COLO829 (cell line): ENCODE data around the gene PDE4DIP.
"Not testable (repeated sequence)": the region's sequence is repeated elsewhere in the genome, so short reads cannot be mapped to it uniquely, and the experiment has no call there.

Experiments used
- DNase-seq: peaks from one replicate; pipeline ENCODE4 v3.0.0; 2012; ENCODE audit warnings: low spot score

Gene PDE4DIP

DNA sequence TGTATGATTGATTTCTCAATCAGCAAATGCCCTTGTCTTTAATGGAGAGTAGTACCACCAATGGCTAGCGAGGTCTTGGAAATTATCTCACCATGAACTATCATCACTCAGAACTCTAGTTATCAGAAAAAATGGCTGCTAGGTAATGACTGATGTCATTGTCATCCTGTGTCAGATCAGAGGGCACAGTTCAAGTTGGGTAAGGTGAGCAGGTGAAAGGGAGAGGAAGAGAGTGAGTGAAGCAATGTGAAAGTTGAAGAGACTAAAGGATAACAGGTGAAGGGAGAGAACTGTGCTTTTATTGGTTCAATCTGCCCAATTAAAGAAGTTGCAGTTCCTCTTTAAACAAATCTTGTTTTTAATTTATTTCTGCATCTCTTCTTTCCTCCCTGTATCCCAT lies 76.8 kb downstream of the PDE4DIP start:
- not testable (repeated sequence) for DNase-seq

DNA sequence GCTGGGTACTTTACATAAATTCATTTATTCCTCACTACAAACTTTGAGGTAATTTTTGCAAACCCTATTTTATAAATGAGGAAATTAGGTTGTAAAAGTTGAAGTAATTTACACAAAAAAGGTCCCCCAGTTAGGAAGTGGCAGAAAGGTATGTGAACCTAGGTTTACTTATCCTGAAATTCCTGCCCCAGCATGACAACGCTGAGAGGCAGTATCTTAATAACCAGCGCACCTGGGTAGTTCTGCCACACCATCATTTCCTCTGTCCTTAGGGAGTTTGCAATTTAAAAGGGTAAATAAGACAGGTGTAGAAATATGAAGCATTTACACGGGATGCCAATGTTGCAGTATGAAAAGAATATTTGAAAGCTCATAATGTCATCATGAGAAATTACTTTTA lies 79.6 kb downstream of the PDE4DIP start:
- not testable (repeated sequence) for DNase-seq

DNA sequence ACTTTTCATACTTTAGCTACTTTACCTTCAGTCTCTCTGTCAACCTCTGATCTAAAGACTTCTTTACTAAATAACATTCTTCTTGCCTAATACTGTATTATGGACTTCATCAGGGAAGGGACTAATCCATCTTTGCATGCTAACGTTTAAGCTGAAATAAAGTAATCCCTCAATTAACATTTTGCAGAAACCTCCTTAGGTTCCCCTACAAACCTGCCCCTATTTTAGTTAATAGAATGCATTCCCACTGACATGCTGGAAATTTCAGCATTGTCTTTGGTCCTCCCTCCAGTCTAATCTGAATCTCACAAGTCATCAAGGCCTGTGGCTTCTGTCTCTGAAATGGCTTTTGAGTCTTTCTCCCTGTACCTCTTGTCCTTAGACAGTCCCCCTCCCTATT lies 83.4 kb downstream of the PDE4DIP start:
- DNase-seq, result not testable (repeated sequence)

DNA sequence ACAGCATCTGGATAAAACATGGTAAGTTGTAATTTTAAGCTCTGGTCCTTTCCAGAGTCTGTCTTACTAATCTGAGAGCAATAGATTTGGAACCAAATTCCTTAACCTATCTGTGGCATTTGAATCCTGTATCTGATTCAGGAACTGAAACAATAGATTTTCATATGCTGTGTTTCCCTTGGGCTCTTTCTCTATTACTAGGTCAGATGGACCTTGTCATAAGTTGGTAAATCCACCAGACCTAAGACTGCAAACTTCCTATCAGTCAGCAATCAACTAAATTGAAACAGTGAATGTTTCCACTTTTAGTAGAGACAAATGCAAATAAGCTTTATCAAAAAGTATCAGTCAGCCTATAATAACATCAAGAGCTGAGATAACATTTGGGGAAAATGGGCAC lies 85.0 kb downstream of the PDE4DIP start:
- not testable (repeated sequence) for DNase-seq

DNA sequence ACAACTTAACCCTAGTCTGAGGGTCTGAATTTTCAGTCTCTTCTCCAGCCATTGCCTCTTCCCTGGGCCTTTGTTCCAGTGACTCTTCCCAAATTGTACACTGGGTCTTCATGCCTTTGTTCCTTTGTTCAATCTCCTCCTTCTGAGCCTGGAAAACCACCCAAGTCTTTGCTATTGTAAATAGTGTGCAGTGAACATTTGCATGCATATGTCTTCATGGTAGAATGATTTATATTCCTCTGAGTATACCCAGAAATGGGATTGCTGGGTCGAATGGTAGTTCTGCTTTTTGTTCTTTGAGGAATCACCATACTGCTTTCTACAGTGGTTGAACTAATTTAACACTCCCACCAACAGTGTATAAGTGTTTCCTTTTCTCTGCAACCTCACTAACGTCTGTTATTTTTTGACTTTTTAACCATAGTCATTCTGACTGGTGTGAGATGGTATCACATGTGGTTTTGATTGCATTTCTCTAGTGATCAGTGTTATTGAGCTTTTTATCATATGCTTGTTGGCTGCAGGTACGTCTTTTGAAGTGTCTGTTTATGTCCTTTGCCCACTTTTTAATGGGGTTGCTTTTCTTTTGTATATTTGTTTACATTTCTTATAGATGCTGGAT lies 91.3 kb downstream of the PDE4DIP start:
- DNase-seq, result not testable (repeated sequence)

DNA sequence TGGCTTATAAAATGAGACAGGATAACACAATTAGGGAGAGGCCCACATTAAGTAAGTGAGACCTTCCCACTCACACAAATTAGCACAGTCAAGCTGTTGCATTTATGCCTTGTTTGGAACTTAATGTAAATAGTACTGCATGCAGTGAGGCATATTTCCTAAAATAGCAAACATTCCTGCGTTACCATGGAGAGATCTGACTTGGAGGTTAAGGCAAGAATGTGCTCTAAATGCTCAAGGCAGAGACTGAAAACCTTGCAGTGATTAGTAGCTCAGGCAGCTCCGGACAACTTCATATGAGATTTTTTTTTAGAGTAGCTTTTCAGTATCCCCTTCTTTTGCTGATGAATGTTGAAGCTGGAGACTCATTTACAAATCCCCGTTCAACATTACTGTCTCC lies 98.7 kb downstream of the PDE4DIP start:
- not testable (repeated sequence) for DNase-seq

DNA sequence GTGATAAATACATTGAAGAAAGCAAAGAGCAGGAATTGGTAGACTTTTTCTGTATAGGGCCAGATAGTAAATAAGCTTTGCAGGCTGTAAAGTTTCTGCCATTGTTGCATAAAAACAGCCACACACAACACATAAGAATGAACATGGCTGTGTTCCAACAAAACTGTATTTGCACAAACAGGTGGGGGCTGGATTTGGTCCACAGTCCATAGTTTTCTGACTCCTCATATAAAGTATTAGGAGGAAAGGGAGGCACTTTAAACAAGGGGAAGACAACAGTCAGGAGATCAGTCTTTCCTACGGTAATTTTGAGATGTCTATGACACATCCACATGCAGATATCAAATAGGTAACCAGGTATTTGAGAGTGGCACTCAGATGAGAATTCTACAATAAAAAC lies 100.9 kb downstream of the PDE4DIP start:
- DNase-seq, result not testable (repeated sequence)

DNA sequence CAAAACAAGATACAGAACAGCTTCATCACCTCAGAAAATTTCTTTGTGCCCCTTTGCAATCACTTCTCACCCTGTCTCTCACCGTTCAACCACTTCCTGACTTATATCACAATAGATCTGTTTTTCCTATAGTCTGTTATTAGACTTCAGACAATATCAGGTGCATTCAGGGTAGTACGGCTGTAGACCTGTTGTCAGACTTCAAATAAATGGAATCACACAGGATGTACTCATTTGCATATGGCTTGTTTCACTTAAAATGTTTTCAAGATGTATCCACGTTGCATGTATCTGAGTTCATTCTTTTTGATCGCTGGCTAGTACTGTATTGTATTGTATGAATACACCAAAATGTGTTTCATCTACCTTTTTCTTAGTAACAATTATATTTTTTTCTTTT lies 104.5 kb downstream of the PDE4DIP start:
- DNase-seq, result not testable (repeated sequence)

DNA sequence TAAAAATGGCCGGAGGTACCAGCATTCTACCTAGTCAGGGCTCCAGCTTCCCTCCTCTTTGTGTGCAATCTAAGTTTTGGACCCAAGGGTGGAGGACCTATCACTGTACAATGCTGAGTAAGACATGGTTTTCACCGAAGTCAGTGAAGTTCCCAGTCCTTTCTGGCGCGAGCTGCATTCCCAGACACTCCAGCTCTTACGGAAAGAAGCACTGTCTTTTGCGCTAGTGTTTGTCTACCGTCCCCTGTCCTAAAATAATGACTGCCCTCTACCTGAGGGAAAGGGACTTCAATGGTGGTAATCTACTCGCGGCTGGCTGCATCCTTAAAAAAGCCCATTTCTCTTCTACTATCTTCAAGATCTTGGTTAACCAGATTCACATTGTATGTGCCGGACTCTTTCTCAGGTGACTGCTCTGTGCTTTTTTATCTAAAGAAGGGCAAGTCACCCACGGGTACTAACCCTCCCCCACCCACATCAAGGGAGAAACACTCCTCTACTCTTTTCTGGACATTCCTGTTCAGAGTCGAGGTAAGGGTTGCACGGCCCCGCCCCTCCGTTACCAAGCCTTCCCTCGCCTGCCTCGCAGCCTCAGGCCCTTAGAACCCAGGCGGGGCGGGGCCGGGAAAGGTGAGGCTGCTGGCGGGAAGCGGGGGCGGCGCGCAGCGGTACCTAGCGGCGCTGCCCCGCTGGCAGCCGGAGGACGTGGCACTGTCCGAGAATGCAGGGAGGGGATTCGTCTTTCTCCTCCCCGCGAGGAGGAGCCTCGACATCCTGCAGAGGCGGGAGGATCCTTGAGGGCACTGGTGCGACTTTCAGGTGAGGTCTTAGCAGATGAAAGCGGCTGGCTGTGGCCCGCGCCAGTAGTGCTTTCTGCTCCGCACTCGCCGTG lies 107.4 kb downstream of the PDE4DIP start:
- not testable (repeated sequence) for DNase-seq

DNA sequence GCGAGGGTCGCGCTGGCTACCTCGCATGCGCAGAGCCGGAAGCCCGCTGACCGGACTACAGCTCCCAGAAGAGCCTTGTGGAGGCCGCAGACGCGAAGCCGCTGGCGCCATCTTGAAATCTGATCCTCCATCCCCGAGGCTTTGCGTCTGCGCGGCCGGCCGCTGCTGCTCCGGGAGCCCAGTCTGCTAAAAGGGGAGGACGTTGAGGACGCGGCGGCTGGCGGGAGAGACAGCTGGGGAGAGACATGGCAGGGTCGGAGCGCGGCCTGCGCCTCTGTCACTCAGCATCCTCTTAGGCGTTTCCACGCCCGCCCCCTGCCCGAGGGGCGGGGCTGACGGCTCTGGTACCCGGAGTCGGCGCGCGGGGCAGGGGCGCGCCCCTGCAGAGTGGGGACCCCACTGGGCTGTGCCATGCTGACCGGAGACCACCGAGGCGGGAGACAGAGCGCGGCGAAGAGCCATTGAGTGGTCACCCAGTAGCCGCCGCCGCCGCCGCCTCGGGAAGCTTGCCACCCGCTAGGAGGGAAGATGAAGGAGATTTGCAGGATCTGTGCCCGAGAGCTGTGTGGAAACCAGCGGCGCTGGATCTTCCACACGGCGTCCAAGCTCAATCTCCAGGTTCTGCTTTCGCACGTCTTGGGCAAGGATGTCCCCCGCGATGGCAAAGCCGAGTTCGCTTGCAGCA lies 108.2 kb downstream of the PDE4DIP start:
- not testable (repeated sequence) for DNase-seq

DNA sequence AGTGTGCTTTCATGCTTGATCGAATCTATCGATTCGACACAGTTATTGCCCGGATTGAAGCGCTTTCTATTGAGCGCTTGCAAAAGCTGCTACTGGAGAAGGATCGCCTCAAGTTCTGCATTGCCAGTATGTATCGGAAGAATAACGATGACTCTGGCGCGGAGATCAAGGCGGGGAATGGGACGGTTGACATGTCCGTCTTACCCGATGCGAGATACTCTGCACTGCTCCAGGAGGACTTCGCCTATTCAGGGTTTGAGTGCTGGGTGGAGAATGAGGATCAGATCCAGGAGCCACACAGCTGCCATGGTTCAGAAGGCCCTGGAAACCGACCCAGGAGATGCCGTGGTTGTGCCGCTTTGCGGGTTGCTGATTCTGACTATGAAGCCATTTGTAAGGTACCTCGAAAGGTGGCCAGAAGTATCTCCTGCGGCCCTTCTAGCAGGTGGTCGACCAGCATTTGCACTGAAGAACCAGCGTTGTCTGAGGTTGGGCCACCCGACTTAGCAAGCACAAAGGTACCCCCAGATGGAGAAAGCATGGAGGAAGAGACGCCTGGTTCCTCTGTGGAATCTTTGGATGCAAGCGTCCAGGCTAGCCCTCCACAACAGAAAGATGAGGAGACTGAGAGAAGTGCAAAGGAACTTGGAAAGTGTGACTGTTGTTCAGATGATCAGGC lies 108.8 kb downstream of the PDE4DIP start:
- DNase-seq, result not testable (repeated sequence)

DNA sequence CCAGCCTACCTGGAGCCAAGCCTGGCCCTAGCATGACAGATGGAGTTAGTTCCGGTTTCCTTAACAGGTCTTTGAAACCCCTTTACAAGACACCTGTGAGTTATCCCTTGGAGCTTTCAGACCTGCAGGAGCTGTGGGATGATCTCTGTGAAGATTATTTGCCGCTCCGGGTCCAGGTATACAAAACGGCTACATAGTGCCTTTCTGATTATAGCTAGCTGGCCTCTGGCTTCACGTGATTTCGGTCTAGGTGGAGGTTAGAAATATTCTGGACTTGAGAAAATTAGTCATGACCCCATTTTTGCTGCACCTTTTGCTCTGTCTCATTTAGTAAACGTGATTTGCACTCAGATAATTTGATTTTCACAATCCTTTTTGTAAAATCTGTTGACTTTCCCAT lies 109.5 kb downstream of the PDE4DIP start:
- DNase-seq, result not testable (repeated sequence)

DNA sequence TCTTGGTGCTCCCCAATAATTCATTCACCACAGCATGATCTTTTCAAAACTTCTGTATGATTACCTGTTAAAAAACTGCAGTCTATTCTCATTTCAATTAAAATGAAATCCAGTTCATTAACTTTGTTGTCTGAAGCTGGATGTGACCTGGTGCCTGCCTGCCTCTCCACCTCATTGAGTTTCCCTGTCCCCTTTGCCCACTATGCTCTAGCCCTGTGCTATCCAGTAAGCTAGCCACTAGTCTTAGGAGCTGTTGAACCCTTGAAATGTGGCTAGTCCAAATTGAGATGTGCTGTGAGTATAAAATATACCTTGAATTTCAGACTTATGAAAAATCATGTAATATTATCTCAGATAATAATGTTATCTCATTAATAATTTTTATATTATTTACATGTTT lies 114.1 kb downstream of the PDE4DIP start:
- DNase-seq, result not testable (repeated sequence)

DNA sequence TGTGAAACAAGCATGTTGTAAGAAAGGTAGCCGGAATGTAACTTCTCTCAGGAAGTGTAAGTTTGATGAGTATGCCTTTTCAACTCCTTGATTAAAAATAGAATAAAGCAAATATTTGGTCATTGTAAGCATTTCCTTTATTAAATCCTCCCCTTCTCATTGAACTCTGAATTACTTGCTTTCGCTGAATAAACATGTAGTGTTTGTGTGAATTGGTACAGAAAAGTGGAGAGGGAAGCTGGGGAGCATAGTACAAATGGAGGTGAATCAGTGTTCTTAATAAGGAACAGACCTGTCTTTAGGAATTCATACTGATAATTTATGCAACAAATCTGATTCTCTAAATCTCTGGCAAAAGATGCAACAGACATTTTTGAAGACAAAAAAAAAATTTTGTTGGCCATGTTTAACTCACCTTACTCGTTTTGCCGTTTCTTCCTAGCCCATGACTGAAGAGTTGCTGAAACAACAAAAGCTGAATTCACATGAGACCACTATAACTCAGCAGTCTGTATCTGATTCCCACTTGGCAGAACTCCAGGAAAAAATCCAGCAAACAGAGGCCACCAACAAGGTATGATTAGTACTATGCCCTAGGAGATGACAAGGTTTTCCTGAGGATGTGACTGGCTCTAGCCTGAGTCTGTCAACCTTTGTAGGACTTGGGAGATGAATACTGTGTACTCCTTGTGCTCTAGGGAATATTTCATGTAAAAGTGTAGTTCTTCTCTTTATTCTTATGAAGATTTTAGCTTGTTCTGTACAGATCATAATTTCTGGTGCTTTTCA lies 116.2 kb downstream of the PDE4DIP start:
- DNase-seq, result not testable (repeated sequence)

DNA sequence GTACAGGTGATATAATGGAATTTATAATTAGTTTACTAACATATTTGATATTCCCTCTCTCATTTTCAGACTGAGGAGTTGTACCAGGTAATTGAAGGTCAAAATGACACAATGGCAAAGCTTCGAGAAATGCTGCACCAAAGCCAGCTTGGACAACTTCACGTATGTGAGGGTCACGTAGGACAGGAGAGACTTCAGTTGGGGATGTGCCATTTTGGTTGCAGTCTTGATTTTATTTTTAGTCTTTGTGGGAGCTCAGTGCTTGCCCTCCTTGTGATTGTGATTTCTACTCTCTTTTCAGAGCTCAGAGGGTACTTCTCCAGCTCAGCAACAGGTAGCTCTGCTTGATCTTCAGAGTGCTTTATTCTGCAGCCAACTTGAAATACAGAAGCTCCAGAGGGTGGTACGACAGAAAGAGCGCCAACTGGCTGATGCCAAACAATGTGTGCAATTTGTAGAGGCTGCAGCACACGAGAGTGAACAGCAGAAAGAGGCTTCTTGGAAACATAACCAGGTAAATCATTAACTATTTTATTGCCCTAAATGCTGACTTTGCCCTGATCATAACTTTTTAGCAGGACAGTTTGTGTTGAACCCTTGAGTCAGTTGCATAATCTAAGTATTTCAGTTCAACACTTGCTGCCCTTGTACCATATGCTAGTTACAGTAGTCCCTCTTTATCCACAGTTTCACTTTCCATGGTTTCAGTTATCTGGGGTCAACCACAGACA lies 118.1 kb downstream of the PDE4DIP start:
- not testable (repeated sequence) for DNase-seq

DNA sequence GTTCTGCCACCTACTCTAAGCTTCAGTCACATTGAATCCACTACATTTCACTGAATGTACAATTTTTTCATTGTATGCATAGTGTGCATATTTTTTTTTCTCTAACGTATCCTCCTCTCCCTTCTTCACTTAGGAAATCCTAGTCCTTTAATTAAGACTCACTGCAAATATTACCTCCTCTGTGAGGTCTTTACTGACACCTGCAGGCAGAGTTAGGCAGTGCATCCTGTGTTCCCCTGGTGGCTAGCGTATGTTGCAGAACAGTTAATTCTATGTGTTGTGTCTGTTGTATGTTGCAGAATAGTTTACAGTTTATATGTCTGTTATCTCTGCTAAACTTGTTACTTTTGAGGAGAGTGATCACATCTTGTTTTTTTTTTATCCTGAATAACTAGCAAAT lies 121.9 kb downstream of the PDE4DIP start:
- not testable (repeated sequence) for DNase-seq

DNA sequence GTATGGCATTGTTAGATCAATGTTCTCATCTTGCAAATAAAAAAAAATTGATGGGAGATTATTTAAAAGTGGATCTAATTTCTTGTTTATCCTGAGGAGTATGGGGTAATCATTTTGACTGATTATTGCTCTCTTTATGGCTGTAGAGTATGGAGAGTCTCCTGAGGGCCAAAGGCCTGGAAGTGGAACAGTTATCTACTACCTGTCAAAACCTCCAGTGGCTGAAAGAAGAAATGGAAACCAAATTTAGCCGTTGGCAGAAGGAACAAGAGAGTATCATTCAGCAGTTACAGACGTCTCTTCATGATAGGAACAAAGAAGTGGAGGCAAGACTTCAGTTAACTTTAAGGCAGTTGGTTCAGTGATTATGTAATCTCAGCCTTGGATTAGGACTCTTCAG lies 123.4 kb downstream of the PDE4DIP start:
- DNase-seq, result not testable (repeated sequence)

DNA sequence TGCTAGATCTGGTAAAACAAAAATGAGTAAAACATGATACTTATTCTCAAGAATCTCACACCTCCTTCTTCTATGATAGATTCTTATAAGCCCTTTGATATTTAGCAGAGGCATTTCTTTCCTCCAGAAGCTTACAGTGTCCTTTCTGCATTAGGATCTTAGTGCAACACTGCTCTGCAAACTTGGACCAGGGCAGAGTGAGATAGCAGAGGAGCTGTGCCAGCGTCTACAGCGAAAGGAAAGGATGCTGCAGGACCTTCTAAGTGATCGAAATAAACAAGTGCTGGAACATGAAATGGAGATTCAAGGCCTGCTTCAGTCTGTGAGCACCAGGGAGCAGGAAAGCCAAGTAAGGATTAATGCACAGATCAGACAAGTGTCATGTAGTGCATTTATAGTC lies 124.5 kb downstream of the PDE4DIP start:
- DNase-seq, result not testable (repeated sequence)

DNA sequence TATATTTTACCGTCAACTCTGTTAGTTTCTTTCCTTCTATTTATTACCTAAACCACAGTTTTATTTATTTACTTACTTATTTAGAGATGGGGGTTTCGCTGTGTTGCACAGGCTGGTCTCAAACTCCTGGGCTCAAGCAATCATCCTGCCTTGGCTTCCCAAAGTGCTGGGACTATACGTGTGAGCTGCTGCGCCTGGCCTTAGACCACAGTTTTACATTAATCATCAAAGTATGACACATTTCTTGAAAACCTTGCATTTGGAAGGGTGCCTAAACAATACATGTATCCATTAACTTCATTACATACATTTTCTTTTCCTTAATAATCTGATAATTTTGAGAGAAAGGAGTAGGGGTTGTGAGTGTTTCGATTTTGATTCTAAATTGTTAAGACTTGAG lies 124.9 kb downstream of the PDE4DIP start:
- not testable (repeated sequence) for DNase-seq

DNA sequence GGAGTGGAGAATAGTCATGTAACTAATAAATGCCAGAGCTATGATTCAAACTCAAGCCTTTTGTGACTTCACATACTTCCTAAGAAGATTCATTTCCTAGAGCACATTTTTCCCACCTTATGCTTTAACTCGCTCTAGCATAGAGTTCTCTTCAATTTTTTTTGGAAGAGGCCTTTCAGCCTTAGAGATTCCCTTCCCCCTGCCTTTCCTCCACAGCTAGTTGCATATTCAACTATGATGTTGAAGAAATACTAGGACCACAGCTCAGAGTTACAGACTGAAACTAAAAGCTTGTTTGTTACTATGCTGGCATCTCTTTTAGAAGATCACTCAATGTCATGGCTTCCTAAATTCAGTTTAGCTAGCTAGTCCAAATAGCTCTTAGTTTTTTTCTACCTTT lies 131.2 kb downstream of the PDE4DIP start:
- not testable (repeated sequence) for DNase-seq
